ENCODE data around the gene SNX30.
"Not testable (repeated sequence)": the region's sequence is repeated elsewhere in the genome, so short reads cannot be mapped to it uniquely, and the experiment has no call there.

Gene SNX30, protein sequence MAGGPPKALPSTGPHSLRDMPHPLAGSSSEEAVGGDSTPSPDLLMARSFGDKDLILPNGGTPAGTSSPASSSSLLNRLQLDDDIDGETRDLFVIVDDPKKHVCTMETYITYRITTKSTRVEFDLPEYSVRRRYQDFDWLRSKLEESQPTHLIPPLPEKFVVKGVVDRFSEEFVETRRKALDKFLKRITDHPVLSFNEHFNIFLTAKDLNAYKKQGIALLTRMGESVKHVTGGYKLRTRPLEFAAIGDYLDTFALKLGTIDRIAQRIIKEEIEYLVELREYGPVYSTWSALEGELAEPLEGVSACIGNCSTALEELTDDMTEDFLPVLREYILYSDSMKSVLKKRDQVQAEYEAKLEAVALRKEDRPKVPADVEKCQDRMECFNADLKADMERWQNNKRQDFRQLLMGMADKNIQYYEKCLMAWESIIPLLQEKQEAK

DNA sequence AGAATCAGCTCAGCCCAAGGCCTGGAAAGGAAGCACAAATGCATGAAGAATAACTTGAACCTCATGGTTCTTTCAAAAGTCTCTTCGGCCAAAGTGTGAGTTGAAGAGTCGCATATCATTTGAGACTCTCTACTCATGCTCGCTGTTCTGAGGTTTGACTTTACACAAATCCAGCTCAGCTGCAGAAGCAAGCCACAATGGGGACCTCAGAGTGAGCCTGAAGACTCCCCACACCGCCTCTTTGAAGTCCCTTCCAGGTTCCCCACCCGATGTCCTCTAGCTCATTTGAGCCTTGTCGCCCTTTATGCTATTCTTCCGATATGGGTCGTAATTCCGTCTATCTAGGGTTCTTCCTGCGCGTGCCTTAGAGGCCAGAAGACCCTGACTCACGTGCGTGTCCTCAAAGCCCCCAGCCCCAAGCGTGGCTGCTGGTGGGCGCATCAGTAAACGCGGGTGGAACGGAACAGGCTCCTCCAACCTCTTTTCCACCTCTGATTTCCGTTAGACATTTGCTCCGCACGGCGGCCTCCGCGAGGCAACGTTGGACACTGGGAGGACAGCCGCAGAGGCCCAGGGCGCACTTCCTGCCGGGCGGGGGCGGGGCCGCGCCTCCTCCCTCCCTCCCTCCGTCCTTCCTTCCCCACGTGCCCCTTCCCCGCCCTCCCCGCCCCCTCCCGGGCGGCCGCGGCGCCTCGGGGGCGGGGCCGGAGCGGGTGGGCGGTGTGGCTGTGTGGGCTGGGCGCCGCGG lies at the start of gene SNX30:
TSS of gene SNX30 (plus strand) at position 745 of the 748 bp plus-strand sequence. CDS start 242 bp downstream, outside the sequence.
- peak; percentile 60 for DNase-seq (ENCODE audit: low read depth)

GRCh38 chr9:112703304-112703703 lies 47.3 kb upstream of the SNX30 start:
- DNase-seq (ENCODE audit: low read depth): no peak

DNA sequence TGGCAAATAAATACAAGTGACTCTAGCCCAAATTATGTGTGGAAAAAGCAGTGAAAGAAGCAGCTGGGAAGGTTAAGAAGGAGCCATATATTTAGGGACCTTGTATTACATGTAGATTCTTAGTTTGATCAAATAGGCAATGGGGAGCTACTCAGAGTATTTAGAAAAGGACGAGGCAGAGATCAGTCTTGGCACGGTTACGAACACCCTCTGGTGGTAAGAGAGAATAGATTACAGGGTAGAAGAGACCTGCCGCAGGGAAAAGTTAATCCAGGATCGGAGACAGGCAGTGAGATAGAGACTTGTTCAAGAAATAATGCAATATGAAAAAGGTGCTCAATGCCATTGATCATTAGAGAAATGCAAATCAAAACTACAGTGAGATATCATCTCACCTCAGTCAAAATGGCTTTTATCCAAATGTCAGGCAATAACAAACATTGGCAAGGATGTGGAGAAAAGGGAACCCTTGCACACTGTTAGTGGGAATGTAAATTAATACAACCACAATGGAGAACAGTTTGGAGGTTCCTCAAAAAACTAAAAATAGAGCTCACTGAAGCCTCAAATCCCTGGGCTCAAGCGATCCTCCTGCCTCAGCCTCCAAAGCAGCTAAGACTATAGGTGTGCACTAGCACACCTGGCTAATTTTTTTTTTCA lies 44.7 kb upstream of the SNX30 start:
- no peak for DNase-seq (ENCODE audit: low read depth)

- DNase-seq (ENCODE audit: low read depth): no peak
Observed at GRCh38 chr9:112711050-112711689, 39.4 kb upstream of the SNX30 start.

DNA sequence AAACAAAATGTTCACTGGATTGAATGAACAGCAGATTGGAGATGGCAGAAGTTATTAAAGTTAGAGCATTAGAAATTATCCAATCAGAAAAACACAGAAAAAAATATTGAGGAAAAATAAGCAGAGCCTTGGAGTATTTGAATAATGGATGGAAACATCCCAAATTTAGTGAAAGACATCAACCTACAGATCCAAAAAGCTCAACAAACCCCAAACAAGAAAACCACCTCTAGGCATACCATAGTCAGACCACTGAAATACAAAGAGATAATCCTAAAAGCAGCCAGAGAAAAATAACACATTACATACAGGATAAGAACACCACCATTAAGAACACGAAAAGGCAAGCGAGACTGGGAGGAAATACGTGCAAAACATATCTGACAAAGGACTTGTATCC lies 37.9 kb upstream of the SNX30 start:
- DNase-seq (ENCODE audit: low read depth): no peak

DNA sequence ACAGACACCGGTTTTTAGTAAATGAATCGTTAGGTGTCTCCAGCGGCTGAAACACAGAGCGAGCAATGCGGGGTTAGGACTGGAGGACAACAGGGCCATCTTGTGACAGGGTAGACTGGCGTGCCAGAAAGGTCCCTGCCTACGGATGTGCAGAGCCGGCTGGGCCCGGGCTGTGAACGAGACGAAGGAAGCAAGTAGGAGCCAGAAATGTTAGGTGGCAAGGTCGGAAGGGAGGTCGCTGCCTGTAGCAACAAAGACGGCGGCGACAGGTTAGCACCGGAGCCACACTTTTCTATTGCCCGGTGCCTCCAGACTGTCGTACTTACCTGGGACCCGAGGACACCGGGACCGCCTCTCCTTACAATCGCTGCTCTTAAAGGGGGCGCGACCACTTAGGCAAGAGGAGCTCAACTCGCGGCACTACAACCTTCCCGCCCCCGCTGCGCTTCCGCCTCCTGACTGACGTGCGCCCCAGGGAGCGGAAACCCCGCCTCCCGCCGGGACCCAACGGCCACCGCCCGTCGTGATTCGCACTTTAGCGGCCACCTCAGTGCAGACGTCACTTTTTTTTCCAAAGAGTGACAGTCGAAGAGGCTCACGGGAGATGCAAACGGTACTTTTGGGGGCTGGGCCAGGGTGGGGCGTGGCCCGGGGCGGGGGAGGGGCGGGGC lies 32.8 kb upstream of the SNX30 start, which contains the start of gene INIP:
TSS of gene INIP (minus strand) at position 457 of the 671 bp plus-strand sequence. CDS start 1,632 bp downstream, outside the sequence.
- peak; percentile 93 for DNase-seq (ENCODE audit: low read depth)

GRCh38 chr9:112719241-112719691 lies 31.3 kb upstream of the SNX30 start:
- no peak for DNase-seq (ENCODE audit: low read depth)

- DNase-seq (ENCODE audit: low read depth): no peak
Observed at GRCh38 chr9:112719696-112720095, 30.9 kb upstream of the SNX30 start.

DNA sequence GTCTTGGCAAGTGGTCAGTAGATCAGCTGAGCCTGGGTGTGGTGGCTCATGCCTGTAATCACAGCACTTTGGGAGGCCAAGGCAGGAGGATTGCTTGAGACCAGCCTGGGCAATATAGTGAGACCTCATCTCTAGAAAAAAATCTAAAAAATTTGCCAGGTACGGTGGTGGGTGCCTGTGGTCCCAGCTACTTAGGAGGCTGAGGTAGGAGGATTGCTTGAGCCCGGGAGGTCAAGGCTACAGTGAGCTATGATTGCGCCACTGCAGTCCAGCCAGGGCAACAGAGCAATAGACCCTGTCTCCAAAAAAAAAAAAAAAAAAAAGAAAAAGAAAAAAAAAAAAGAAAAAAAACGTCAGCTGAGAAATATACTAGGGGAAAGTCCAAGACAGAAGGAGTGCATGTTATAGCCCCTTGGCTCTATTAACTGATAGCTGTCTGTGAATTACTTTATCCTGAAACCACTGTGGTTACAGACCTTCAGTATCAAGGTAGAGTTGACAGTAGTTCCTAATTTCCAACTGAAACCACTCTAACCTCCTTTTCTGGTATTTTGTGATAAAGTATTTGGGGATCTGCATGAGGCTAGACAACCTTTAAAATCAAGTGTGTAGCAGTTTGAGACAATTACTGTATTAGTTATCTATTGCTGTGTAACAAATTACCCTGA lies 30.3 kb upstream of the SNX30 start:
- DNase-seq (ENCODE audit: low read depth): no peak

DNA sequence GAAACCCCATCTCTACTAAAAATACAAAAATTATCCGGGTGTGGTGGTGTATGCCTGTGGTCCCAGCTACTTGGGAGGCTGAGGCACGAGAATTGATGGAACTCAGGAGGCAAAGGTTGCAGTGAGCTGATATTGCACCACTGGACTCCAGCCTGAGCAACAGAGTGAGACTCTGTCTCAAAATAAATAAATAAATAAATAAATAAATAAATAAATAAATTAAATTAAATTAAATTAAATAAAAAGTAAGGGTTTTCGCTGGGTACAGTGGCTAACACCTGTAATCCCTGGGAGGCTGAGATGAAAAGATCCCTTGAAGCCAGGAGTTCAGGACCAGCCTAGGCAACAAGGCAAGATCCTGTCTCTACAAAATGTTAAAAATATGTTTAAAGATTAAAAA lies 27.8 kb upstream of the SNX30 start:
- not testable (repeated sequence) for DNase-seq (ENCODE audit: low read depth)

DNA sequence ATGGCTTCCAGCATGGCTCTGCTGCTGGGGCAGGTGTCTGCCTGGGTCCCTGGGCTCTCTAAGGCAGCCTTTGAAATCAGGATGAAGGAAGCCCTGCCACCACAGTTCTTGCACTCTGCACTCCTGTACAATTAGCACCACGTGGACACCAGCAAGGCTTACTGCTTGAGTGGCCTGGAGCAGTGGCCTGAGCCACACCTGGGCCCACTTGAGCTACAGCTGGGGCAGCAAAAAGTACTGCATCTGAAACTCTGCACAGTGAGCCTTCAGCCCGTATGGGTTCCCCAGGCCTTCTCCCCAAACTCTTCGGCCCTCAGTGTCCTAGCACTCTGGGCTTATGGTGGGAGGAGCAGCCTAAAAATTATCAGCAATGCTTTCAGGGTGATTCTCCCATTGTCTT lies 24.6 kb upstream of the SNX30 start:
- no peak for DNase-seq (ENCODE audit: low read depth)

DNA sequence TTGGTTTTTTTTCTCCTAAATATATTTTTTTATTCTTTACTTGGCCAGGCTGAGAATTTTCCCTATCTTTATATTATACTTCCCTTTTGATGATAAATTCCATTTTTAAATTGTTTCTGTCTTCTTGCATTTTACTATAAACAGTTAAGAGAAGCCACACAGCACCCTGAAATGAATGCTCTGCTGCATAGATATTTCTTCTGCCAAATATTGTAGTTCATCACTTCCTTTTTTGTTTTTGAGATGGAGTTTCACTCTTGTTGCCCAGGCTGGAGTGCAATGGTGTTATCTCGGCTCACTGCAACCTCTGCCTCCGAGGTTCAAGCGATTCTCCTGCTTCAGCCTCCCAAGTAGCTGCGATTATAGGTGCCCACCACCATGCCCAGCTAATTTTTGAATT lies 24.1 kb upstream of the SNX30 start:
- DNase-seq (ENCODE audit: low read depth): no peak

DNA sequence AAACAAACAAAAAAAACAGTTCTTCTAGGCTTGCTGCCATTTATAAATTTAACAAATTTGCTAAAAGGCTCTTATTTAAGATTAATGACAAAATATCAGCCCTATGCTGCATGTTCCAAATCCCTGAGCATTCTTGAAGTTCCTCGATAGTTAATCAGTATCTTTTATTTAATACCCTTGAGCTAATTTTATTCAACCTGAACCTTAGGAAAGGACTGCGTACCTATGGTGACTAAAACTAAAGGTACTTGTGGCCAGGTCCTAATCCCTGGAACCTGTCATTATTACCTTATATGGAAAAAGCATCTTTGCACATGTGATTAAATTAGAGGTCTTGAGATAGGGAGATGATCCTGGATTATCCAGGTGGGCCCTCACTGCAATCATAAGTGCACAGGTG lies 22.2 kb upstream of the SNX30 start:
- DNase-seq (ENCODE audit: low read depth): no peak

- no peak for DNase-seq (ENCODE audit: low read depth)
Observed at GRCh38 chr9:112731971-112732370, 18.6 kb upstream of the SNX30 start.

GRCh38 chr9:112734892-112735291 lies 15.7 kb upstream of the SNX30 start:
- DNase-seq (ENCODE audit: low read depth): no peak

- DNase-seq (ENCODE audit: low read depth): no peak
Observed at GRCh38 chr9:112743216-112743836, 7.2 kb upstream of the SNX30 start.

GRCh38 chr9:112744177-112744576 lies 6.4 kb upstream of the SNX30 start:
- no peak for DNase-seq (ENCODE audit: low read depth)

GRCh38 chr9:112747094-112747493 lies 3.5 kb upstream of the SNX30 start:
- no peak for DNase-seq (ENCODE audit: low read depth)

DNA sequence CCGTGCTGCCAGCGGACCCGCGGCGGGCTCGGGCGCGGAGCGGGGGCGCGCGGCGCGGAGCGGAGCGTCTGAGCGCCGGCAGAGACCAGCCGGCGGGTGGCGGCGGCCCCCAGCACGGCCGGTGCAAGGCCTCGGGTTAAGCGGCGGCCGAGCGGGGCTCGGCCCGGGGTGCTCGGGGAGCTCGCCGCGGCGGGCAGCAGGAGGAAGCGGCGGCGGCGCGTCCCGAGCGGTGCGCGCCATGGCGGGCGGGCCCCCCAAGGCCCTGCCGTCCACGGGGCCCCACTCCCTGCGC lies 150 bp downstream of the SNX30 start:
- no peak for DNase-seq (ENCODE audit: low read depth)

GRCh38 chr9:112751056-112751795 lies 666 bp downstream of the SNX30 start:
- DNase-seq (ENCODE audit: low read depth): no peak
